Right lobe of liver (tissue), 6 donors: Measurements from ENCODE around the gene EIF4G1. TPM values are rescaled to one million over a fixed set of nuclear protein-coding genes. Genes with fewer than 3 reads are reported as not detected.

ENCODE experiments used
- ATAC-seq, 4 donors: fragments of 200-7000 bp; cut with Tn5 transposase; one replicate each; pipeline ENCODE4 v1.9.1; 2020; ENCODE audit warnings: mild to moderate bottlenecking in 4 of 4, moderate library complexity in 4 of 4
- DNase-seq, 3 donors: peaks; one replicate each; pipeline ENCODE4 v3.0.0-alpha.2; 2020
- H3K27ac ChIP-seq, 3 donors: fragments of 200-600 bp; one replicate each; pipeline ENCODE4 v1.8.0; 2022
- H3K27me3 ChIP-seq, 2 donors: fragments of 200-600 bp; one replicate each; pipeline ENCODE4 v1.8.0; 2022
- H3K36me3 ChIP-seq, 4 donors: fragments of 200-600 bp; sonication (generic) in 1 of 4; one replicate each; pipeline versions ENCODE4 v1.5.1 to v1.8.0; 2017 to 2022; ENCODE audit warnings: control low read depth in 1 of 4
- H3K4me1 ChIP-seq, 4 donors: fragments of 200-600 bp; sonication (generic) in 1 of 4; one replicate each; pipeline versions ENCODE4 v1.5.1 to v1.8.0; 2017 to 2022; ENCODE audit warnings: control low read depth in 1 of 4
- H3K4me3 ChIP-seq, 3 donors: fragments of 200-600 bp; one replicate each; pipeline ENCODE4 v1.8.0; 2022
- H3K9me3 ChIP-seq, 4 donors: fragments of 200-600 bp; sonication (generic) in 1 of 4; one replicate each; pipeline versions ENCODE4 v1.5.1 to v1.8.0; 2017 to 2022; ENCODE audit warnings: control low read depth in 1 of 4
- CTCF ChIP-seq, 4 donors: fragments of 200-600 bp in 3 of 4; fragments of 450-650 bp in 1 of 4; IDR thresholded peaks; one replicate each; pipeline versions ENCODE4 v1.5.1 to v1.8.0; 2016 to 2022; ENCODE audit warnings: antibody characterized with exemption in 4 of 4, mild to moderate bottlenecking in 2 of 4
- POLR2A ChIP-seq: fragments of 450-650 bp; IDR thresholded peaks from one replicate; pipeline ENCODE4 v1.6.1; 2017; ENCODE audit warnings: antibody characterized with exemption, mild to moderate bottlenecking
- WGBS: methylation state at CpG from one replicate; pipeline ENCODE4 v1.1.6; 2018; ENCODE audit warnings: low coverage, low lambda C conversion rate; ENCODE audit not compliant: insufficient coverage; ENCODE audit errors: missing lambda C conversion rate; 5-methylcytosine and 5-hydroxymethylcytosine counted together
- intact Hi-C, 2 donors: fragments of 100-400 bp; cut with DNase I; formaldehyde crosslinking; loops; one replicate each; pipeline versions ENCODE4 v1.11.2 to v1.14.1; 2022
- total RNA-seq, 6 experiments: library from RNA; depleted of rRNA in 2 of 6; stranded (reverse); fragments of >200 nt in 2 of 6; fragmentation: NEBNext Ultra II Directional in 3 of 6; extraction: Animal tissue kit (Norgen Biotek cat#: 25700) in 3 of 6; gene quantifications; one replicate each; pipeline versions ENCODE4 v1.1.0 to v1.2.4, GENCODE V29; 2016 to 2023
- donor health status: DM: no; HTN: yes; CAD: no.
- donor health status: DM: no; HTN: no; CAD: no.
- donor health status: DM: no; HTN: no; CAD: no.
- donor health status: DM: no; HTN: yes; CAD: no.
- donor health status: DM: no; HTN: yes; CAD: no.

Gene EIF4G1
- total RNA-seq, 6 experiments from 2014 or later: 262 to 368 (median 291) TPM

- H3K9me3 ChIP-seq: no peaks in the 10 kb centered on the region
- no peak for TF ChIP-seq POLR2A
- no peak for TF ChIP-seq CTCF (IDR thresholded peaks at IDR 0.05)
- H3K4me1 ChIP-seq: peaks cover 3 to 39% (median 18%) of the 10 kb centered on the region in 4 donors
- ATAC-seq: peak in 2 of 4 donors; percentile 0 to 2
- 2% methylated on average over 6 of the region's 6 CpGs for WGBS
- peak overlapping the region; percentile 93 to 98 (median 96) for H3K4me3 ChIP-seq
- H3K27me3 ChIP-seq: no peaks in the 10 kb centered on the region
- H3K36me3 ChIP-seq: peaks cover 0 to 18% (median 6%) of the 10 kb centered on the region in 4 donors
- intact Hi-C loops: no loop called here
- no peak for DNase-seq
- peak overlapping the region; percentile 78 to 94 (median 84) for H3K27ac ChIP-seq
Measured at GRCh38 chr3:184315543-184315867, 1.1 kb downstream of the EIF4G1 start.

GRCh38 chr3:184315871-184316661 is 1.7 kb downstream of the EIF4G1 start:
- Histone ChIP-seq H3K9me3 (no peaks in the 10 kb centered on the region), H3K4me1 (peaks cover 3 to 45% (median 21%) of the 10 kb centered on the region in 4 donors), H3K36me3 (peaks cover 0 to 23% (median 12%) of the 10 kb centered on the region in 4 donors), H3K27me3 (no peaks in the 10 kb centered on the region), H3K27ac (peak overlapping the region; percentile 78 to 94 (median 84)), H3K4me3 (peak overlapping the region; percentile 93 to 98 (median 96))
- 25% methylated on average over 12 of the region's 16 CpGs for WGBS
- intact Hi-C loops: no loop called here
- DNase-seq: peak; percentile 56 to 78 (median 75)
- peak; percentile 19 to 42 (median 34) for ATAC-seq
- no peak for TF ChIP-seq CTCF (IDR thresholded peaks at IDR 0.05)
- TF ChIP-seq POLR2A: no peak

- H3K36me3 ChIP-seq: peaks cover 6 to 31% (median 16%) of the 10 kb centered on the region in 4 donors
- H3K27ac ChIP-seq: peak overlapping the region in 1 of 3 donors; percentile 42
- no peak for ATAC-seq
- no peaks in the 10 kb centered on the region for H3K9me3 ChIP-seq
- peak overlapping the region; percentile 93 to 98 (median 96) for H3K4me3 ChIP-seq
- no peak for TF ChIP-seq CTCF (IDR thresholded peaks at IDR 0.05)
- no peak for TF ChIP-seq POLR2A
- intact Hi-C loops: no loop called here
- no peak for DNase-seq
- no peaks in the 10 kb centered on the region for H3K27me3 ChIP-seq
- 71% methylated on average over 6 of the region's 7 CpGs for WGBS
- H3K4me1 ChIP-seq: peaks cover 3 to 52% (median 22%) of the 10 kb centered on the region in 4 donors
Measured at GRCh38 chr3:184316792-184317191, 2.4 kb downstream of the EIF4G1 start.

- Histone ChIP-seq H3K4me3 (peak overlapping the region; percentile 93 to 98 (median 96)), H3K27ac (peak overlapping the region in 1 of 3 donors; percentile 42), H3K36me3 (peaks cover 9 to 35% (median 20%) of the 10 kb centered on the region in 4 donors), H3K9me3 (no peaks in the 10 kb centered on the region), H3K4me1 (peaks cover 3 to 56% (median 24%) of the 10 kb centered on the region in 4 donors), H3K27me3 (no peaks in the 10 kb centered on the region)
- ATAC-seq (no peak), DNase-seq (no peak)
- intact Hi-C loops: no loop called here
- TF ChIP-seq POLR2A (no peak), CTCF (IDR thresholded peaks at IDR 0.05) (no peak)
- 20% methylated on average over 4 of the region's 5 CpGs for WGBS
Measured at GRCh38 chr3:184317201-184317600, 2.8 kb downstream of the EIF4G1 start.
